GM12892 (cell line): ENCODE results near the gene C1orf87.

ENCODE experiments used
- DNase-seq: peaks from one replicate; pipeline ENCODE4 v3.0.0; 2011; ENCODE audit not compliant: insufficient read length
- FAIRE-seq: peaks from 2 replicates; lab custom pipeline; 2011; peaks lifted over from hg19 to GRCh38; lab: Jason Lieb, UNC
- POLR2A ChIP-seq: IDR thresholded peaks from 2 replicates; pipeline ENCODE4 v1.6.1; 2011; ENCODE audit warnings: low read depth, low read length, control low read depth
- POLR2AphosphoS5 ChIP-seq: IDR thresholded peaks from 2 replicates; pipeline ENCODE4 v1.6.1; 2011; ENCODE audit warnings: low read depth, low read length, control low read depth
- TAF1 ChIP-seq: IDR thresholded peaks from 2 replicates; pipeline ENCODE4 v1.6.1; 2011; ENCODE audit warnings: low read depth, mild to moderate bottlenecking, control low read depth, low read length, borderline replicate concordance

Gene C1orf87

GRCh38 chr1:59967780-59968179 lies 105.8 kb downstream of the C1orf87 start:
- DNase-seq = no peak
- TF ChIP-seq TAF1 (no peak), POLR2A (no peak), POLR2AphosphoS5 (no peak)

GRCh38 chr1:59967141-59967697 lies 106.4 kb downstream of the C1orf87 start:
- TF ChIP-seq POLR2AphosphoS5 (no peak), POLR2A (no peak), TAF1 (no peak)
- DNase-seq (no peak), FAIRE-seq (no peak)

More at GRCh38 chr1:59967780-59968179, 105.8 kb downstream of the C1orf87 start:
- FAIRE-seq = no peak

GRCh38 chr1:59952065-59952464 lies 121.5 kb downstream of the C1orf87 start:
- no peak for DNase-seq
- TF ChIP-seq TAF1 = no peak
- no peak for TF ChIP-seq POLR2AphosphoS5
- TF ChIP-seq POLR2A = no peak
- FAIRE-seq = no peak

GRCh38 chr1:59949648-59950047 lies 123.9 kb downstream of the C1orf87 start:
- FAIRE-seq = no peak
- DNase-seq = no peak
- TF ChIP-seq TAF1 = no peak
- TF ChIP-seq POLR2AphosphoS5 = no peak
- TF ChIP-seq POLR2A = no peak

GRCh38 chr1:59948990-59949389 lies 124.6 kb downstream of the C1orf87 start:
- FAIRE-seq (no peak), DNase-seq (no peak)
- TF ChIP-seq POLR2AphosphoS5 = no peak
- no peak for TF ChIP-seq POLR2A

GRCh38 chr1:59947047-59947938 lies 126.3 kb downstream of the C1orf87 start:
- no peak for DNase-seq
- peak; percentile 84 for FAIRE-seq
- TF ChIP-seq POLR2AphosphoS5 (no peak), POLR2A (no peak), TAF1 (no peak)

GRCh38 chr1:59945790-59946189 lies 127.8 kb downstream of the C1orf87 start:
- no peak for TF ChIP-seq POLR2A
- no peak for TF ChIP-seq TAF1
- no peak for TF ChIP-seq POLR2AphosphoS5
- DNase-seq (no peak), FAIRE-seq (no peak)
